Right cardiac atrium (tissue), 5 donors: ENCODE results near the gene INHBA. TPM values are rescaled to one million over a fixed set of nuclear protein-coding genes. Genes with fewer than 3 reads are reported as not detected.

Source experiments
- ATAC-seq, 2 donors: fragments of 200-7000 bp; cut with Tn5 transposase; one replicate each; pipeline versions ENCODE4 v1.8.0 to v1.9.1; 2020; ENCODE audit warnings: moderate library complexity in 2 of 2, mild to moderate bottlenecking in 1 of 2
- DNase-seq, 3 donors: peaks; one replicate each; pipeline ENCODE4 v3.0.0-alpha.2; 2020
- H3K27ac ChIP-seq: one replicate; pipeline ENCODE4 v1.5.1; 2013; ENCODE audit warnings: mild to moderate bottlenecking, low read length, control low read depth, moderate library complexity
- H3K27me3 ChIP-seq: one replicate; pipeline ENCODE4 v1.6.1; 2013; ENCODE audit not compliant: control insufficient read depth, insufficient read depth
- H3K4me1 ChIP-seq: one replicate; pipeline ENCODE4 v1.6.1; 2013; ENCODE audit warnings: low read length; ENCODE audit not compliant: control insufficient read depth, insufficient read depth
- H3K4me3 ChIP-seq: one replicate; pipeline ENCODE4 v1.5.1; 2013; ENCODE audit warnings: low read length, control low read depth
- H3K9me3 ChIP-seq: one replicate; pipeline ENCODE4 v1.6.1; 2013; ENCODE audit warnings: low read length; ENCODE audit not compliant: control insufficient read depth
- WGBS: extraction: QIAGEN DNeasy Blood & Tissue Kit; methylation state at CpG from one replicate; pipeline ENCODE4 v1.1.7; 2013; 5-methylcytosine and 5-hydroxymethylcytosine counted together
- intact Hi-C, 4 donors: fragments of 100-400 bp; cut with DNase I; formaldehyde crosslinking; loops; one replicate each; pipeline versions ENCODE4 v1.11.0 to v1.14.0; 2022 to 2023
- polyA plus RNA-seq: library from polyadenylated mRNA; stranded (reverse); fragments of 200-250 nt; gene quantifications from one replicate; pipeline ENCODE4 v1.2.3, GENCODE V29; 2013
- total RNA-seq, 4 donors: library from RNA; stranded (reverse); fragmentation: NEBNext Ultra II Directional; extraction: Animal tissue kit (Norgen Biotek cat#: 25700); gene quantifications; one replicate each; pipeline ENCODE4 v1.2.1, GENCODE V29; 2021
- donor health status: healthy with polysubstance abuse.
- donor health status: DM: no; HTN: yes; CAD: no.
- donor health status: DM: no; HTN: no; CAD: no.
- donor health status: DM: no; HTN: yes; CAD: no; lungs with severe emphysema.
- donor health status: DM: yes; HTN: yes; CAD: no.

The INHBA gene
- total and polyA plus RNA-seq, 5 donors: 3.3 to 66.4 (median 38.9) TPM

DNA sequence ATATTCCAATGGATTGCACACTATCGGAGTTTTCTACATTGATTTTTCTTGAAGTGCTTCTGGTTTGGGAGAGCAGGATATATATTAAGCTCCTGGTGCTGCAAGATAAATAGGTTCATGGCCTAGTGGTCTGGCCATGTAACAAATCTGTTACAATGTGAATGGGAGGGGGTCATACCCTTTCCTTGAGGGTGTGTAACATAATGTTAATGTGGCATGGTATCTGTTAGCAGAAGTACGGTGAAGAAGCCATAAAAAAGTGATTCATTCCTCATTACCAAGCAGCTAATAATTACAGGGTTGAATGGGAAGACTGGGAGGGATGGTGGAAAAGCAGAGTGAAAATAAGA lies 61.2 kb downstream of the INHBA start:
- no peaks in the 10 kb centered on the region for H3K4me1 ChIP-seq
- no peak for DNase-seq
- intact Hi-C loops: no loop called here
- WGBS: 92% methylated on average over 2 of the region's 2 CpGs
- H3K4me3 ChIP-seq: no peak overlapping the region
- no peaks in the 10 kb centered on the region for H3K27me3 ChIP-seq
- no peaks in the 10 kb centered on the region for H3K9me3 ChIP-seq
- no peak overlapping the region for H3K27ac ChIP-seq
- no peak for ATAC-seq

DNA sequence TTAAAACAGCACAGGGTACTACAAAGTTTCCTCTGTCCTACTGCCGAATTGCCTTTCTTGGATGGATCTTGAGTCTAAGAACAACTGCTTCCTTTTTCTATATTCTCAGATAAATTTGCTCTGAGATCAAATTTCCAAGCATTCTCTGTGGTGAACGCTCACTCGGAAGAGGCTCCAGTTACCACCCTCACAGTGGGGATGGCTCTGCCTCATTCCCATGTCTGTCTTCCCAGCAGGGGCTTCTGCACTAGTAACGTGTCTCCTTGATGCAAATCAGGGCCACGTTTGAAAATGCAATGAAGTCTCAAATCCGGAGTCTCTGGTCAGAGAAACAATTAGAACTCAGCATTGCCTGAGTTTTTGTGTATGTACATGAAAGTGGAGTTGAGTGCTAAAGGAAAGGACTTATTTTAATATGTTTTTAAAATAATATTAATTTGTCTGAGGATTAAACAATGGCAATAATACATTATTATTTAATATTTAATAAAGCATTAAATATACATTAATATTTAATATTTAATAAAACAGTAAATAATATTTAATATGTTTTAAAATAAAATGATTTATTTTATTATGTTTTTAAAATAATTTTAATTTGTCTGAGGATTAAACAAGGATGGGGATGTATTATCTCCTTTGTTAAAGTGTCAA lies 61.8 kb downstream of the INHBA start:
- Histone ChIP-seq H3K4me3 (no peak overlapping the region), H3K27me3 (no peaks in the 10 kb centered on the region), H3K27ac (no peak overlapping the region), H3K4me1 (no peaks in the 10 kb centered on the region), H3K9me3 (no peaks in the 10 kb centered on the region)
- ATAC-seq: no peak
- no peak for DNase-seq
- 76% methylated on average over 6 of the region's 6 CpGs for WGBS
- intact Hi-C loops: no loop called here

DNA sequence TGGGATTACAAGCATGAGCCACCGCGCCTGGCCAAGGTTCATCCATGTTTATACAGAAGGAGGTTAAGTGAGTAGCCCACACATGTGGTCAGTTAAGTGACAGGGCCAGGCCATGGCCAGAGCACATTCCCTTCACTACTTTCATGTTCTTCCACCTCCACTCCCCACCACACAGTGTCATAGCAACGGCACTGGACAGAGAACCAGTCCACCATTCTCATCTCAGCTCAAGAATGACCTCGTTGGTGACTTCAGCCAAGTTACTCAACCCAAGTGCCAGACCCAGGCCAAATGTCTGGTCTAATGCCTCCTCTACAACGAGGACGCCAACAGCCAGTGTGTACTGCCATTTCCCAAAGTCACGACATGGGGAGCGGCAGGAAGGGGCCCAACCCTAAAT lies 62.4 kb downstream of the INHBA start:
- Histone ChIP-seq H3K4me1 (no peaks in the 10 kb centered on the region), H3K4me3 (no peak overlapping the region), H3K9me3 (no peaks in the 10 kb centered on the region), H3K27ac (no peak overlapping the region), H3K27me3 (no peaks in the 10 kb centered on the region)
- peak in 1 of 3 donors; percentile 19 for DNase-seq
- WGBS: 72% methylated on average over 8 of the region's 8 CpGs
- intact Hi-C loops: no loop called here
- ATAC-seq: peak; percentile 14 to 31

- no peak overlapping the region for H3K27ac ChIP-seq
- no peak for ATAC-seq
Measured at GRCh38 chr7:41637049-41637448, 65.8 kb downstream of the INHBA start.

More at GRCh38 chr7:41637049-41637448, 65.8 kb downstream of the INHBA start:
- DNase-seq: no peak
- H3K9me3 ChIP-seq: no peaks in the 10 kb centered on the region
- H3K4me3 ChIP-seq: no peak overlapping the region
- no peaks in the 10 kb centered on the region for H3K27me3 ChIP-seq
- no peaks in the 10 kb centered on the region for H3K4me1 ChIP-seq
- intact Hi-C loops: no loop called here
